ENCODE measurements around the gene ASL.

The ASL gene

DNA sequence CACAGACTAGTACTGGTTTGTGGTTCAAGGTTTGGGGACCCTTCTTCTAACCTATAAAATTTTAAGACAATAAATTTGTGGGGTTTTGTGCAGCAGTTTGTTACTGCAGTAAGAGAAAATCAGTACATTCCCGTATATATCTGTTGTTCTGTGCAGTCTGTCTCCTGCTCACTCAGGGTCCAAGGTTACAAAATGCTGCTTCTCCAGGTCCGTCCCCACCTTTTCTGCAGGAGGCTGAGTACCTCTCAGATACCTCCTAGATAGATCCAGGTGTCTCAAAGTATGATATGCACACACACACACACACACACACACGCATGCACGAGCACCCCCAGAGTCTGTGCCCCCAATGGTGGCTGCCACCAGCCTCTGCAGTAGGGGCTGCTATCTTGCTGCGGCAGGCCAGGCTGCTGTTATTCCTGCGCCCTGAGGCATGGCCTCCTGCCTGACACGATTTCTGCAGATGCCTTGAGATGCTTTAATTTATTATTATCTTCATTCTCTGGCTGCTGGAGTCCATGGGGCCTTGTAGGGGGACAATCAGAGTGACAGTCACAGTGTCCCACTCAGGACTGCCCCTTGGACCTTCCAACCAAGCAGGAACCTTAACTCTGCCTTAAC is 25.2 kb upstream of the ASL start:
- Histone ChIP-seq H3K9me3 (replicated peaks in 1 of 2; ENCODE audit: control insufficient read depth in 2 of 2, insufficient read depth in 1 of 2, low read depth in 1 of 2, low read length in 2 of 2) (no peaks in the 10 kb centered on the region), H3K4me1 (ENCODE audit: control insufficient read depth in 2 of 2, insufficient read depth in 1 of 2, low read depth in 1 of 2, low read length in 2 of 2) (no peaks in the 10 kb centered on the region), H3K4me3 (ENCODE audit: low read length in 2 of 2) (no peak overlapping the region), H3K27ac (replicated peaks; ENCODE audit: low read length) (no peak overlapping the region), H2BK5ac (ENCODE audit: low read length) (no peak overlapping the region), H3K14ac (ENCODE audit: low read length) (no peak overlapping the region), H4K91ac (ENCODE audit: low read depth, low read length, poor library complexity) (no peak overlapping the region), H3K27me3 (ENCODE audit: control insufficient read depth in 3 of 3, insufficient read depth in 3 of 3, low read depth in 1 of 3, low read length in 3 of 3) (no peaks in the 10 kb centered on the region), H3K4me2 (ENCODE audit: insufficient read depth, low read length, poor library complexity, severe bottlenecking) (no peak overlapping the region), H2AFZ (ENCODE audit: low read length) (peak overlapping the region; percentile 35), H4K8ac (ENCODE audit: low read depth, low read length) (no peak overlapping the region), H3K4ac (ENCODE audit: low read length) (no peak overlapping the region), H2AK5ac (ENCODE audit: low read depth, low read length) (peak overlapping the region; percentile 52), H2BK15ac (ENCODE audit: low read length) (no peak overlapping the region), H3K36me3 (replicated peaks in 1 of 2; ENCODE audit: control insufficient read depth in 2 of 2, insufficient read depth in 2 of 2, low read length in 2 of 2) (no peaks in the 10 kb centered on the region), H2BK12ac (ENCODE audit: low read length) (no peak overlapping the region), H3K18ac (ENCODE audit: low read length) (no peak overlapping the region), H3K9ac (ENCODE audit: low read depth, low read length, poor library complexity) (peak overlapping the region; percentile 21), H3K23ac (ENCODE audit: low read depth, low read length, poor library complexity) (no peak overlapping the region), H2BK120ac (ENCODE audit: low read depth, low read length) (no peak overlapping the region), H3K79me1 (ENCODE audit: low read depth, low read length) (no peaks in the 10 kb centered on the region)
- WGBS, 2 donors (ENCODE audit: extremely low coverage in 2 of 2, insufficient read length in 2 of 2, insufficient replicate concordance in 1 of 2), result no CpG with 5 or more reads among the region's 7 CpGs
- DNase-seq (ENCODE audit: low spot score), result no peak

DNA sequence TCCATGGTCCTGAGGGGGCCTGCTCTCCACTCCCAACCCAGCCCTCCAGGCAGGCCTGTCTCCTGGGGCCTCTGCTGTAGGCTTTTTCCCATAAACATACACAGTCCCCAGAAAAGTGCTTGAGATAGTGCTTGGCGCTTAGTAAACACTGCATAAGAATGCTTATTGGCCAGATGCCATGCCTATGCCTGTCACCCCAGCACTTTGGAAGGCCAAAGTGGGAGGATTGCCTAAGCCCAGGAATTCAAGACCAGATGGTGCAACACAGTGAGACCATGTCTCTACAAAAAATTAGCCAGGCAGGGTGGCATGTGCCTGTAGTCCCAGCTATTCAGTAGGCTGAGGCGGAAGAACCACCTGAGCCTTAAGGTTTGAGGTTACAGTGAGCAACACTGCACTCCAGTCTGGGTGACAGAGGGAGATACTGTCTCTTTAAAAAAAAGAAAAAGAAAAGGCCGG is 24.6 kb upstream of the ASL start:
- DNase-seq (ENCODE audit: low spot score), result no peak
- H3K4me2 ChIP-seq (ENCODE audit: insufficient read depth, low read length, poor library complexity, severe bottlenecking), result no peak overlapping the region
- no peak overlapping the region for H3K4me3 ChIP-seq (ENCODE audit: low read length in 2 of 2)
- no peak overlapping the region for H3K18ac ChIP-seq (ENCODE audit: low read length)
- no peak overlapping the region for H3K14ac ChIP-seq (ENCODE audit: low read length)
- no peak overlapping the region for H3K4ac ChIP-seq (ENCODE audit: low read length)
- no peak overlapping the region for H3K23ac ChIP-seq (ENCODE audit: low read depth, low read length, poor library complexity)
- no peak overlapping the region for H2BK12ac ChIP-seq (ENCODE audit: low read length)
- H4K91ac ChIP-seq (ENCODE audit: low read depth, low read length, poor library complexity), result no peak overlapping the region
- peak overlapping the region; percentile 9 for H2BK15ac ChIP-seq (ENCODE audit: low read length)
- H2AK5ac ChIP-seq (ENCODE audit: low read depth, low read length), result peak overlapping the region; percentile 52
- no CpG with 5 or more reads among the region's 3 CpGs for WGBS, 2 donors (ENCODE audit: extremely low coverage in 2 of 2, insufficient read length in 2 of 2, insufficient replicate concordance in 1 of 2)
- no peaks in the 10 kb centered on the region for H3K36me3 ChIP-seq (replicated peaks in 1 of 2; ENCODE audit: control insufficient read depth in 2 of 2, insufficient read depth in 2 of 2, low read length in 2 of 2)
- H3K4me1 ChIP-seq (ENCODE audit: control insufficient read depth in 2 of 2, insufficient read depth in 1 of 2, low read depth in 1 of 2, low read length in 2 of 2), result no peaks in the 10 kb centered on the region
- H2AFZ ChIP-seq (ENCODE audit: low read length), result peak overlapping the region; percentile 35
- H3K79me1 ChIP-seq (ENCODE audit: low read depth, low read length), result no peaks in the 10 kb centered on the region
- H3K9ac ChIP-seq (ENCODE audit: low read depth, low read length, poor library complexity), result peak overlapping the region; percentile 21
- H3K27me3 ChIP-seq (ENCODE audit: control insufficient read depth in 3 of 3, insufficient read depth in 3 of 3, low read depth in 1 of 3, low read length in 3 of 3), result no peaks in the 10 kb centered on the region
- H3K9me3 ChIP-seq (replicated peaks in 1 of 2; ENCODE audit: control insufficient read depth in 2 of 2, insufficient read depth in 1 of 2, low read depth in 1 of 2, low read length in 2 of 2), result no peaks in the 10 kb centered on the region
- no peak overlapping the region for H2BK120ac ChIP-seq (ENCODE audit: low read depth, low read length)
- no peak overlapping the region for H4K8ac ChIP-seq (ENCODE audit: low read depth, low read length)
- no peak overlapping the region for H3K27ac ChIP-seq (replicated peaks; ENCODE audit: low read length)
- H2BK5ac ChIP-seq (ENCODE audit: low read length), result no peak overlapping the region

DNA sequence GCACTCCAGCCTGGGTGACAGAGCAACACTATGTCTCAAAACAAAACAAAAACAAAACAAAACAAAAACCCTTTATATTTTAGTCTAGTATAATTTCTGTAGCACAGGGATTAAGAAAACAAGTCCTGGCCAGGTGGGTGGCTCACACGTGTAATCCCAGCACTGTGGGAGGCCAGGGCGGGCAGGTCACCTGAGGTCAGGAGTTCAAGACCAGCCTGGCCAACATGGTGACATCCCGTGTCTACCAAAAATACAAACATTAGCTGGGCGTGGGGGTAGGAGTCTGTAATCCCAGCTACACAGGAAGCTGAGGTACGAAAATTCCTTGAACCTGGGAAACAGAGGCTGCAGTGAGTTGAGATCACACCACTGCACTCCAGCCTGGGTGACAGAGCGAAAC is 23.2 kb upstream of the ASL start:
- Histone ChIP-seq H3K79me1 (ENCODE audit: low read depth, low read length) (no peaks in the 10 kb centered on the region), H4K91ac (ENCODE audit: low read depth, low read length, poor library complexity) (no peak overlapping the region), H3K4me2 (ENCODE audit: insufficient read depth, low read length, poor library complexity, severe bottlenecking) (no peak overlapping the region), H4K8ac (ENCODE audit: low read depth, low read length) (no peak overlapping the region), H2BK15ac (ENCODE audit: low read length) (no peak overlapping the region), H3K4me1 (ENCODE audit: control insufficient read depth in 2 of 2, insufficient read depth in 1 of 2, low read depth in 1 of 2, low read length in 2 of 2) (no peaks in the 10 kb centered on the region), H3K27ac (replicated peaks; ENCODE audit: low read length) (no peak overlapping the region), H3K18ac (ENCODE audit: low read length) (no peak overlapping the region), H3K9me3 (replicated peaks in 1 of 2; ENCODE audit: control insufficient read depth in 2 of 2, insufficient read depth in 1 of 2, low read depth in 1 of 2, low read length in 2 of 2) (no peaks in the 10 kb centered on the region), H3K9ac (ENCODE audit: low read depth, low read length, poor library complexity) (no peak overlapping the region), H3K36me3 (replicated peaks in 1 of 2; ENCODE audit: control insufficient read depth in 2 of 2, insufficient read depth in 2 of 2, low read length in 2 of 2) (no peaks in the 10 kb centered on the region), H2BK5ac (ENCODE audit: low read length) (no peak overlapping the region), H2BK12ac (ENCODE audit: low read length) (no peak overlapping the region), H3K4me3 (ENCODE audit: low read length in 2 of 2) (no peak overlapping the region), H3K23ac (ENCODE audit: low read depth, low read length, poor library complexity) (no peak overlapping the region), H3K27me3 (ENCODE audit: control insufficient read depth in 3 of 3, insufficient read depth in 3 of 3, low read depth in 1 of 3, low read length in 3 of 3) (no peaks in the 10 kb centered on the region), H2AFZ (ENCODE audit: low read length) (no peak overlapping the region), H2BK120ac (ENCODE audit: low read depth, low read length) (no peak overlapping the region), H3K14ac (ENCODE audit: low read length) (no peak overlapping the region), H3K4ac (ENCODE audit: low read length) (no peak overlapping the region), H2AK5ac (ENCODE audit: low read depth, low read length) (no peak overlapping the region)
- DNase-seq (ENCODE audit: low spot score), result no peak
- no CpG with 5 or more reads among the region's 6 CpGs for WGBS, 2 donors (ENCODE audit: extremely low coverage in 2 of 2, insufficient read length in 2 of 2, insufficient replicate concordance in 1 of 2)

DNA sequence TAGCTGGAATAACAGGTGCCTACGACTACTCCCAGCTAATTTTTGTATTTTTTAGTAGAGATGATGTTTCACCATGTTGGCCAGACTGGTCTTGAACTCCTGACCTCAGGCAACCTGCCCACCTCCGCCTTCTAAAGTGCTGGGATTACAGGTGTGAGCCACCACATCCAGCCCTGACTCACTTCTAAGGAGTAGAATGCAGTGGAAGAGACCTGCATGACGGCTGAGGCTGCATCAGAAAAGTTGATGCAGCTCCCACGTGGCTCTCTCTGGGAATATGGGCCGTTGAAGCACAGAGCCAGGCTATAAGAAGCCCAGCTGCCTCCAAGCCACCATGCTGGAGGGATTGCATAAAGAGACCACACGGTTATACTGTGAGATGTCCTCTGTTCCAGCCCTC is 21.6 kb upstream of the ASL start:
- no peaks in the 10 kb centered on the region for H3K36me3 ChIP-seq (replicated peaks in 1 of 2; ENCODE audit: control insufficient read depth in 2 of 2, insufficient read depth in 2 of 2, low read length in 2 of 2)
- H3K27me3 ChIP-seq (ENCODE audit: control insufficient read depth in 3 of 3, insufficient read depth in 3 of 3, low read depth in 1 of 3, low read length in 3 of 3), result no peaks in the 10 kb centered on the region
- H3K79me1 ChIP-seq (ENCODE audit: low read depth, low read length), result no peaks in the 10 kb centered on the region
- no peak overlapping the region for H3K4ac ChIP-seq (ENCODE audit: low read length)
- no peak overlapping the region for H2BK120ac ChIP-seq (ENCODE audit: low read depth, low read length)
- no peak overlapping the region for H3K9ac ChIP-seq (ENCODE audit: low read depth, low read length, poor library complexity)
- H4K91ac ChIP-seq (ENCODE audit: low read depth, low read length, poor library complexity), result no peak overlapping the region
- H2AK5ac ChIP-seq (ENCODE audit: low read depth, low read length), result no peak overlapping the region
- no peak overlapping the region for H2BK5ac ChIP-seq (ENCODE audit: low read length)
- no peak overlapping the region for H3K4me2 ChIP-seq (ENCODE audit: insufficient read depth, low read length, poor library complexity, severe bottlenecking)
- H2AFZ ChIP-seq (ENCODE audit: low read length), result no peak overlapping the region
- H3K4me1 ChIP-seq (ENCODE audit: control insufficient read depth in 2 of 2, insufficient read depth in 1 of 2, low read depth in 1 of 2, low read length in 2 of 2), result no peaks in the 10 kb centered on the region
- H3K27ac ChIP-seq (replicated peaks; ENCODE audit: low read length), result no peak overlapping the region
- no peak overlapping the region for H4K8ac ChIP-seq (ENCODE audit: low read depth, low read length)
- no peak for DNase-seq (ENCODE audit: low spot score)
- no CpG with 5 or more reads among the region's 6 CpGs for WGBS, 2 donors (ENCODE audit: extremely low coverage in 2 of 2, insufficient read length in 2 of 2, insufficient replicate concordance in 1 of 2)
- H3K23ac ChIP-seq (ENCODE audit: low read depth, low read length, poor library complexity), result no peak overlapping the region
- no peak overlapping the region for H2BK15ac ChIP-seq (ENCODE audit: low read length)
- no peak overlapping the region for H2BK12ac ChIP-seq (ENCODE audit: low read length)
- no peaks in the 10 kb centered on the region for H3K9me3 ChIP-seq (replicated peaks in 1 of 2; ENCODE audit: control insufficient read depth in 2 of 2, insufficient read depth in 1 of 2, low read depth in 1 of 2, low read length in 2 of 2)
- H3K4me3 ChIP-seq (ENCODE audit: low read length in 2 of 2), result no peak overlapping the region
- no peak overlapping the region for H3K18ac ChIP-seq (ENCODE audit: low read length)
- no peak overlapping the region for H3K14ac ChIP-seq (ENCODE audit: low read length)
